Activated gamma-delta T cell (primary cell): ENCODE measurements around the gene SLC23A3.

Experiments used
- DNase-seq: peaks from one replicate; lab custom pipeline; 2025; lab: John Stamatoyannopoulos, UW

Gene SLC23A3

DNA sequence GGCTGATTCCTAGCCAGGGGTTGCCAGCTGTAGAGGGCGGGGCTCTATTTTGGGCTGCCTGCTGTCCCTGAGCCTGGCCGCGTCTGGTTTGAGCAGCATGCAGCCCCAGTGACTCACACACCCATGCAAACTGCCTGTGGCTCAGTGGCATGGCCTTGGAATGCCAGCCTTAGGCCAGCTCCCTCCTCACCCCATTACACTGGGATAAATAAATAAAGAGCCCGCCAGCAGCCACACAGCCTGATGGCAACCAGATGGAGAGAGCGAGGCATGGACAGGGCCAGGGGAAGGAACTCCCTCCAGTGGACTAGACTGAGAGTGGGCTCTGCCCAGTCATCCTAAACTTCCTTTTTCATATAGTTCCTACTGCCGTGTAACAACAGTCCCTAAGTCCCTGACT lies 27.5 kb downstream of the SLC23A3 start:
- no peak for DNase-seq

DNA sequence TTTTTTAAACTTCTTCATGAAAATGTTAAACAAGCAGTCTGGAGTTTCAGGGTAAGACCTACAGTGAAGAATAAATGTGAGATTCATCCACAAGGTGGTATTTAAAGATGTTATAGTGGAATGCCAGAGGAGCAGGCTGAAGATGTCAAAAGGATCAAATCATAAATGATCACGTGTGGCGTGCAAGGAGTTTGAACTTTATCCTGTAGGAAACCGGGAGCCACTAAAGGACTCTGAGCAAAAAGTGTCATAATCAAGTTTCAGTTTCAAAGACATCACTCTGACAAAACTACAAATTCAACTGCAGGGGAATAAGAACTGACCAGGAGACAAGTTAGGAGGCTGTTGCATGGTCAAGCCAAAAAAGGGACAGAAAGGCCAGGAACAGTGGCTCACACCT lies 29.1 kb downstream of the SLC23A3 start:
- DNase-seq, result no peak

DNA sequence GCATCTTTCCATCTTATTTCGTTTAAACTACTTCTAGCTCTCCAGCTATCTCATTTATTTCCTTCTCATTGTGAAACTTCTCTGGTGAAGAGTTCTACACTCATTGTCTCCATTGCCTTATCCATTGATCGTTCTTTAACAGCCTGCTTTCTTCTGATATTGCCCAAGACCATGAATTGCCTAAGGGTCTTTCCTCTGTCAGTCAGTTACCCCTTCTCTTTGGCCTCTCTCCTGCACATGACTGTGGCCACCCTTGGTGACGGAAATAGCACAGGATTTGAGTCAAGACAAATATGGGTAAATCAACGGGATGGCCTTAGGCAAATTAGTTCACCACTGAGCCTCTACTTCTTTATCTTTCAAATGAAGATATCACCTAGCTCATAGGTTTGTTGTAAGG lies 35.9 kb downstream of the SLC23A3 start:
- DNase-seq, result no peak

DNA sequence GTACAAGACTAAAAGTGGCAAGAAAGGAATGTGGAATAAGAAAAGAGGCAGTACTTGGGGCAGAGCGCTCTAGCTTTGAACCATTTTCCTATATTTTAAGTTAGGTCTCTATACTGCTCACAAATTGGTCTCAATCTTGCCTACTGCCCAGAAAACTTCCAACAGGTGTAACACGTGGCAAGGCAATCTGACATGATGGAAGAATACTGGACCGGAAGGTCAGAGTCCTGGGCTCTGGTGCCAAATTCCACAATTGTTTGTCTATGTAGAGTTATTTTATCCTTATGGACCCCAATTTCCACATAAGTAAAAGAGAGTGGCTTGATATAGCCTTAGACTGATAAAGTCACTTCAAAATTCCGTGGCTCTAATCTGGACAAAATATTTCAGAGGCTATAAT lies 38.1 kb downstream of the SLC23A3 start:
- no peak for DNase-seq

DNA sequence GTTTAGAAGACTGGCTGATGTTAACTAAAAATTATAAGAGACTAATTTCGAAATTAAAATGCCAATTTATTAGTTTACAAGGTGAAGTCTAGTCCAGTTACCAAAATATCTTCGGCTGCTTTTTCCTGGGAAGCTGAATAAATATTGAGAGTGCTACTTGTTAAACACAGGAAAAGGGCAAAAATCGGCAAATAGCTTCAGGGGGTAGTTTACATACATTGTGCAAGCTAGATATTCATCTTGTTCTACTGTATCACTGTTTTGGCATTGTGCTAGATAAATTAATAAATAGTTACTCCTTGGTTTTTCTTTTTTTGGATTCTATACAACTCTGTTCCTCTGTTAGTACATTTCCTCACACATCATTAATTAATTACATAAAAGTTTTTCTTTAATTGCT lies 38.5 kb downstream of the SLC23A3 start:
- no peak for DNase-seq

DNA sequence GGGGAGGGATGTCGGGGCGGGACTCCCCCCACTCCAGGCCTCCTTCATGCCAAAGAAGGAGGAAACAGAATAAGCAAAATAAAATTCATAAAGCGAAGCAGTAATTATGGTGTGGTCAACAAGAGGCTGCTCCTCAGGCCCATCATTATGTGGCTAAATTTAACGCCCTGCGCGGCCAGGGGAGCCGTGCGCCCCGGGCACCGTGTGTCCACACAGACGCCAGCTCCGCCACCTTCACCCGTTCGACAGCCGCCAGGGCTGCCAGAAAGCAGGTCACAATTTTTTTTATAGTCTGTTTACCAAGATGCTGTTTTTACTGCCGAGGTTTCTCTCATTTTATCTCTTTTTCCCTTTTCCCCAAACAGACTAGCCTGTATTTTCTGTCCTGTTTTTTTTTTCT lies 40.2 kb downstream of the SLC23A3 start:
- no peak for DNase-seq

DNA sequence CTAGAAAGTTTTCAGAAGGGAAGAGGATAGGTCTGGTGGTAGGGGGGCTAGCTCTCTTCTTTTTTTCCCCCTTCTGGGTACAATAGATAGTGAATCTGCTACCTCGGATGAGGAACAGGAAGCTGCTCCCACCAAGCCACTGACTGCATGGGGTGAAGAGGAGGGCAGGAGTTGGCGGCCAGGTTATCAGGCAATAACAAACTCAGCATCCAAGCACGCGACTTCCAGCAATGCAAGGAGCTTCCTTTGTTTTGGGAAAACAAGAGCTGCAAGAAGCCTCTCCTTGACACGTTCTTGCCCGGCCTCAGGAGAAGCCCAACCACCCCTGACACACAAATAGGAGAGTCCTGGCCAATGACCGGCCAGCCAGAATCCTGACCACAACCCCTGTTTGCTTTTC lies 41.4 kb downstream of the SLC23A3 start:
- DNase-seq, result no peak

DNA sequence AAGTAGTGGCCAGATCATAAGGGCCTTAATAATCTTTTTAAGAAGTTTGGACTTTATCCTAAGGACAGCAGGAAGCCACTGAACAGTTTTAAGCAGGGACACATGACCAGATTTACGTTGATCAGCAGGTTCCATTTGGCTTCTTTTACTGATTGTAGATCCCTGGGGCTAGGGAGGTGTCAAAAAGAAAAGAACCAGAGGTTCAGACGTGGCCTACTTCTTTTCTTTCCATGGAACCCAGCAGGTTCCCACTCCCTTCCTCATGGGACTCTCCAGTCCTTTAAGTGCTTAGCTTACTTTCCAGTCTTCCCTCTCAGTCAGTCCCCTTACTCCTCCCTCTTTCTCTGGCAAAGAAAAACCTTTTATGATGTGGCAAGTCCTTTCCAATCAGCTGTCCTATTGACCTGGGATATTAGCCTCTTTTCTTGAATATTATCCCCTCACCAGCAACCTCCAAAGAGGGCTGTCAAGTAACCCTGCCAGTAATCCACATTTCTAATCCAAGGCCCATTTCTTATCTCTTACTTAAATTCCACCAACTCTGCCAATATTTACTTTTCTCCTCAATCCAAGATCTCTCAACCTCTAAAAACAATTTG lies 42.7 kb downstream of the SLC23A3 start:
- no peak for DNase-seq

DNA sequence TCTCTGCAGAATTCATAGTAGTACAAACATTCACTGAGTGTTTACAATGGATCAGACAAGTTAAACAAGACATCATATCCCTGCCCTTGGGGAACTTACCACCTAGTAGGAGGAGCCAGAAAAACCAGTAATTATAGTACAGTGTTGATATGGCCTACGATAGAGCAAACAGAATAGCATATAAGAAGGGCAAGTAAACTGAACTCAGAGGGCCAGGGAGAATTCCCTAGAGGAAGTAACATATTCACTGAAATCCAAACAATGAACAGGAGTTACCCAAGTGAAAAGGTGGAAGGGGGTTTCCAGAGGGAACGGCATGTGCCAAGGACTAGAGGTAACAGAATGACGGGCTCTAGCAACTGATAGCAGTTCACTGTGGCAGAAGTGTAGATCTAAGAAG lies 43.3 kb downstream of the SLC23A3 start:
- DNase-seq, result no peak

DNA sequence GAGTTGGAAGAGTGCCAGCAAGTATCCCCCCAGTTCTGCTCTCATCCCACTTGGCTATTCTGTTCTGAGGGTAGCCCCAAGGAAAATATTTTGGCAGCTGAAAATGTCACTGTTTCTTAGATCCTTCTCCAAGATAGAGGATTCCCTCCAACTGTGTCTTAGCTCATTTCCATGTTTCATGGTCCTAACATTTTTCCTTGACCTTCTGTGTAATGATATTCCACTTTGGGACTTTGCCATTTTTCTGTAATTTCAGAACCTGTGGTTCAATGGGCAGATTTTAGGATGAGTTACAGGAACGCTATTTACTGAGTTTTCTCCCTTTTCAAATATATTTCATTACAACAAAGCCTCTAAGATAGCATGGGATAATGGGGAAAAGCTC lies 44.0 kb downstream of the SLC23A3 start:
- DNase-seq, result no peak

DNA sequence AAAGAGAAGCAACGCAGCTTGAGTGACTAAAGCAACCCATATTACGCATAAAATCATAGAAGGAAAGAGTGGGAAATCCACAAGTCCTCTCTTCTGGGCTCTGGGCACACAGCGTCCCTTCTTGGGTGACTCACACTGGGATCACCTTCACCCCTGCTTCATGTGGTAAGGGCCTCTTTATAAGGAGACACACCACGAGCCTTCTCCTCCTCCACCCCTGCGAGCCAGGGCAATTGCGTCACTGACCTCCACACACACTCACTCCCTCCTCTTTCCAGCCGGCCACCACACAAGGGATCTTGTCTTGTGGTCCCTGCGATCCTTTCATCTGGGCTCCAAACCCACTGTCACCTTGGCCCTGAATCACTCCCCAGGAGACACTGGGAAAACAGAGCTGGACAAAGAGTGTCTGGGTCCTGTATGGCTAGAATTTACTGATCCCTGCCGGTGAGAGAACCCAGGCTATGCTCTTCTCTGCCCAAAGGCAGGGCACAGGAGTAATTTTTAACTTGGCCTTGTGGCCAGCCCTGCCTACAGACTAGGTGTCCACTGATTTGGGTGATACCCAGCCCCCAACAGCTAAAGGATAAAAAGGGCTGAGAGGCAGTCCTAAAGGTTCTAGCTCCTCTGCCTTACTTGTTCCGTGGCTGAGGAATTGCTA lies 44.5 kb downstream of the SLC23A3 start:
- DNase-seq, result no peak

DNA sequence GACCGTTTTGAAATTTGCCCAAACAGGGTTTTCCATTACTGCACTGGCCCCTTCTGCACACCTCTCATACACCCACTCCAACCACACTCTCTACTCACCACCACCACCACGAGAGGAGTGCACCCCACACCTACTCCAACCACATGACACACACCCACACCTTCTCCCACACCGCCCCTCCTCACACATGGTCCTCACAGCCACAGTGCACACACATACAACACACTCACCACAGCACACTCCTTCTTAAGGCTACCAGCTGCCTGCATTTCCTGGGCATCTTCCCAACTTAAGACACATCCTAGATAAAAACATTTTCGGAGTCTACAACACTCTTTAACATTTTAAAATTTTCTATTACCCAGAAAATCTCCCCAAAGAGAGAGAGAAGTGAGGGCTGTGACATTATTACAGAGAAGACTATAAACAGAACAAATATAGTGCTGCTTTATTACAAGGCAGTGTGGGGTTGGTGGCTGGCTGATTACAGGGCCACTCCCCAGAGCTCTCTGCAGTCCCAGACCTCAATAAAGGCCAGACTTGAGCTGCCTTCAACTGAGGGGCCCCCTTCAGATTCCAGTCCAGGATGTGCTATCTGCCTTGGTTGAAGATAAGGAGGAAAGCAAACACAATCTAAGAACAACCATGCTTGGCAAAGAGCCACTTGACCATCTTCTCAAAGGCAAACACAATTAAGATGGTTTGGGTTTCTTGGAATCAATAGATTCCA lies 45.3 kb downstream of the SLC23A3 start:
- DNase-seq, result no peak

DNA sequence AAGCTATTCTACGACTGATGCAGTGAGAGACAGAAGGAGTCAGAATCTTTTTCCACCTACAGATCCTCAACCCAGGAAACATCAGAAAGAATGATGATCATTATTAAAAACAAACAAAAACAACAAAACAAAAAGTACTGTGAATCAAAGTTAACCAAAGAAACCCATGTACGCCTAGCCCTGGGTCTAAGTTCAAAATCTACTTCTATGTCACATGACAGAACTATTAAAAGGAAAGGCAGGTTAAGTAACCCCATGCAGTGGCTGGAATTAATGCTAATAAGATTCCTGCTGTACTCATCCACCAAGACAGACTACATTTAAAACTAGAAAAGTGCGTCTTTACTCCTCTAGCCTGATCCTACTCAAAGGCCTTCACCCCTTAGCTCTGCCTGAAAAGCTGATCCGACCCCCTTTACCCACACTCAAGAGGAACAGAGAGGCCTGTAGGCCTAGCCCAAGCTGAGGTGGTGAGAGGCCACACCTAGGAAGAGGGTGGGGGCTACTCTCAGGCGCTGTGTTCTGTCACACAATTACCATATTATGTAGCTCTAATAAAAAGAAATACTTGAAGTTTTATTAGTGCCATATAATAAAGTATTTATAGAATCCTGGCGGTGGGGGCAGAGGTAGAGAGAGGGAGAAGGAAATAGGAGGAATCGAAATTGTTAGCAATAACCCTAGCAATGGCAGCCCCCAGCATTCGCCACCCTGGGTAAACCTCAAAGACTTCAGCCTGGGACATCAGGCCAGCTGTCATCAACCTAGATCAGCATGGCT lies 46.3 kb downstream of the SLC23A3 start:
- DNase-seq, result no peak

DNA sequence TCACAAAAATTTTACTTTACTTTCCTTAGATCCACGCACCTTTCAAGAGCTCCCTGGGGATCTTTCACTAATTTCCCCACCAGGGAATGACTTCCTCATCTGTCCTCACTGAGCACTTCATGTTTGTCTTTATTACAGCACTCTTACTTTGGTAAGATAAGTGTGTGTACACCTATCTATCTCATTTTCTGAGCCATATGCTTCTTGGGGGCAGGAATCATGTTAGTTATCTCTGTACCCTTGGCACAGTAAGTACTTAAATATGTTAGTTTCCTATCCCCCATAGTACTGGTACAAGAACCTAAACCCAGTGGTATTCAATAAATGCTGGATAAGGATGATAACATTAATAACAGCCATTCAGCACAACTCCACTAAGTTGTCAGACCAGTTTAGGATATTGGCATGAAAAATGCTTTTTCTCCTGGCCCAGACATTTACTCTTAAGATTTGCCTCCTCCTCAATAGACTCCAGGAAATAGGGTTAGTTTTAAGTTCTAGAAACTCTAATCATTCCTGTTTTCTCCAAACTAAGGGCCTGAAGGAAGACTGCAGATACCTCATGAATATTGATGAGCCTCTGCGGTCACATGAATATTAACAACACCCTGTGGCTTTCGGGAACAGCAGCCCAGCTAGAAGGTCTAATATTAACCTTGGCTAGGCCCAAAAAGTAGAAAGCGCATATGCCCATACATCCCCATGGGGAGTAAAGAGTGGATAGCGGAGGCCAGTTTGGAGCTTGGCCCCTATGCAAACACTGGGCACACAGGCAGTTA lies 47.4 kb downstream of the SLC23A3 start:
- no peak for DNase-seq

DNA sequence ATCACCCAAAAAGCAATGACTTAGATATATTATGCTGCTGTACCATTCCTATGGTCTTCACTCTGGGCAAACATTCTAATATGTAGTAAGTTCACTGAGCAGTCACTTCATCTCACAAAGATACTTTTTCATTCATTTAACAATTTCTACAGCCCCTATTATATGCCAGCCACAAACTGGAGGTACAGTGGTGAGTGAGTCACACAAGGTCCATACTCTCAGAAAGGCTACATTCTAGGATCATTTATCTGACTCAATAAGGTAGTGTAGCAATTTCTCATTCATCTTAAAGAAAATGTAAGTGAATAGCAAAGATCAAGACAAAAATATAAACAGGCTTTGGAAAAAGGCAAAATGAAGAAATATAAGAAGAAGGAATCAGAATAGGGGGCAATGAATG lies 49.7 kb downstream of the SLC23A3 start:
- DNase-seq, result no peak

DNA sequence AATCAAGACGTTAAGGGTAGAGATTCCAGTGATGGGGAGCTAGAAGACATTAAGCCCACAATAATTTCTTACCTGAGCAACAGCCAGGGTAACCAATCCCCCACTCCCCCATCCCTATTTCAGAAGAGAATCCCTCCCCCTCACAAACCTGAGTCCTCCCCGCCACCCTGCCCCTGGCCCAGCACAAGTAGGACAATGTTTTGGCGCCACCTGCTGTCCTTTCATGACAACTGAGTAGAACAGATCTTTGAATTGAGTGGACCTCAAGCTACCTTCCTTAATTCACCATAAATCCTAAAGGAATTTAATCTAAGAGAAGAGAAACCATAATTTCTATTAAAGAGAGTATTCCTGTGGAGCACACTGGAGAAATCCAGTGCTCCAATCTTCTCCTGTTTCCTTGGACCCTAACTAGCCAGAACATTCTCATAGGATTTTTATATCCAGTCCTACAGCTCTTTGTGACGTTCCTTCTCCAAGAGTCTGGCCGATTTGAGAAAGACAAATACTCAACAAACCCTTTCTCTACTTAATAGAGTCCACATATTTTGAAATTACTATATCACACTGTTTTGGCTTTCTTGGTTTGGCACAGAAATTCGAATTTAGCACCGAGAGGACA lies 50.3 kb downstream of the SLC23A3 start:
- DNase-seq, result no peak

DNA sequence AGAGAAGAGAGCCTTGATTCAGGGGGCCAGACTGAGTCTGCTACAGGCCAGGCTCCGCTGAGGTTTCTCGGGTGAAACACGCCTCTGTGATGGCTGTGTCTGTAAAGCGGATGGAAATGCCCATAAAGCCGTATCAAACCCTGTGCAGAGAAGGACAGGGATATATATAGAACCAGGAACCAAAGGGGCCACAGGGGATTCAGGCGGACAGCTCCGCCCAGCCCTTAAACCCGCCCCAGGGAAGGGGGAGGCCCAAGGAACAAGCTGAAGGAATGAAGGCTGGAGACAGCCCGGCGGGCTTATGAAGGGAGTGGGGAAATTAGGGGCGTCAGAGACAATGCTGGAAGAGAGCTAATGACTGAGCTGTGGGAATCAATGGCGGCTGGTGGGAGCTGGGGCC lies 51.3 kb downstream of the SLC23A3 start:
- no peak for DNase-seq

DNA sequence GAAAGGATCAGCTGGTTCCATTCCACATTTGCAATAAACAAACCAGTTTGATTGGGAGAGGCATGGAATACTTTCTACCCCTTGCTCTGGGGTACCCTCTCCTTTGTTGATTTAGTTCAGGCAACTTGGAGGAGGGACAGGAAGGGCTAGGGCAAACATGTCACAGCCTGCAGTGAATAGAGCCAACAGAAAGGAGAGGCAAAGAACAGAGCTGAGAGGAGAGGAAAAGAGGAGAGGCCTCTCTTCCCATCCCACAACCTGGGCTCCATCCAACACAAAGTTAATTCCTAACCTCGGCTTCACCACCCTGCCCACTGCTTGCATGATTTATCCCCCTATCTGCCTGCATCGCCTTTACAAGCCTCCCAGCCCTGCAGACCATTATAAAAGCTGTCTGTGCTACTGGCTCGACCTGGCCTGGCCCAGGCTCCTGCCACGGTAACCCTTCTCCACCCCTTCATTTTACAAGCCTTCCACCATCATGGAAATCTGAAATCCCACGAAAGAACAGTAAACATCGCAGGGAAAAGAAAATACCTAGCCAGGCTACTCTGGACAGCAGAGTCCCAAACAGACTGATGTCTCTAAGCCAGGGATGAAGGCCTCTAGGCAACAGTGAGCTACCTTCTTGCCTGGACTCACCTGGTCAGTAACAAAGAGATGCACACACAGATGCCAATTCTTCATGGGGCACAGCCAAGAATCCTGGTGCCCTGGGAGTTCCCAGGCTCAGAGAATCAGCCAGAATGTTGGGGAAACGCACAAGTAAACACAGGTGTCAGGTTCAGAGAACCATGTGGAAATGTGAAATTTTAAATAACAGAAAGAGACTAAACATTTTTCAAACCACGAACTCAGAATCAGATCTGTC lies 52.8 kb downstream of the SLC23A3 start:
- no peak for DNase-seq

DNA sequence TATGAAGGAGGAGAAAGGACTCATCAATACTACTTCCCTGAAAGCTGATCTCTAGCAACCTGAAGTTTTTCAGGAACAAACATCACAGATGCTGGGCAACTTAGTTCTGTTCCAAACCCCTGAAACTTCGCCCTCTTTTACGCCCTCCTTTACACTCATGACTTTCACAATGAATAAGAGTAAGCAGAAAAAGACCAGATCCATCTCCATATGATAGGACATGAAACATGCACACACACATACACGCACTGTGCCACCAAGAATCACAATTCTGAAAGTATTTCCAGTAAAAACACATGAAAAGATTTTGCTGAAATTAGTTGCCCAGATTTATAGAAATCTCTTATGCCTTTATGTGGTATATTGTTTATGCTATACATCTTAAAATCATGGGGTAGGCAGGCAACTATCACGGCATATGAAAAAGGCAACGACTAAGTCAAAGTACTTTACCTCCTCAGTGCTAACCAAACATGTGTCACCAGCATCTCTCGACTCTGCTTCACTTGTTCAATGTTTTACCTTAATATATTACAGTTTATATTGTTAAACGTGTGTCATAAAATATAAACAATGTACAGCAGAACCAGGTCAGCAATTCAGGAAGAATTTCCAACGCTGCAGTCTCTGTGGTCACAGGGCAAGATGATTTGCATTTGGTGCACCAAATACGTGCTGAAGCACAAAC lies 57.0 kb downstream of the SLC23A3 start:
- DNase-seq, result no peak

DNA sequence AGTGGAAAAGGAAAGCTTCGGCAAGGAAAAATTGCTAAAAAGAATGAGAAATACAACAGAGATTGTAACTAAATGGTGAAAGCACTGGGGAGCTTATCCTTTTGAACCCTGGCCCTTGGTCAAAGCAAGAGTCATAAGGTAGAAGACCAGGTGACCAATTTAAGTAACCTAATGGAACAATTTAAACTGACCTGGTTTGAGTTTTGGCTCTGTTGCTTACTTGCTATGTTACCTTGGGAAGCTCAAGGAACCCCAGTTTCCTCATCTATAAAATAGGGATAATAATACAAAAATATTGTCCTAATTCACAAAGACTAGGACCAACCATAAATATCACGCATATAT lies 57.8 kb downstream of the SLC23A3 start:
- DNase-seq, result no peak
